ENCODE measurements around the gene GLDN. TPM values are rescaled to one million over a fixed set of nuclear protein-coding genes. Genes with fewer than 3 reads are reported as not detected.

GLDN gene
- total and polyA plus RNA-seq, 11 donors: 1.1 to 15.3 (median 10.3) TPM

GRCh38 chr15:51327081-51327480, 14.4 kb upstream of the GLDN start:
- WGBS, 4 donors: 97 to 100% (median 99%) methylated on average over 2 of the region's 2 CpGs
- TF ChIP-seq, protein P1, sequence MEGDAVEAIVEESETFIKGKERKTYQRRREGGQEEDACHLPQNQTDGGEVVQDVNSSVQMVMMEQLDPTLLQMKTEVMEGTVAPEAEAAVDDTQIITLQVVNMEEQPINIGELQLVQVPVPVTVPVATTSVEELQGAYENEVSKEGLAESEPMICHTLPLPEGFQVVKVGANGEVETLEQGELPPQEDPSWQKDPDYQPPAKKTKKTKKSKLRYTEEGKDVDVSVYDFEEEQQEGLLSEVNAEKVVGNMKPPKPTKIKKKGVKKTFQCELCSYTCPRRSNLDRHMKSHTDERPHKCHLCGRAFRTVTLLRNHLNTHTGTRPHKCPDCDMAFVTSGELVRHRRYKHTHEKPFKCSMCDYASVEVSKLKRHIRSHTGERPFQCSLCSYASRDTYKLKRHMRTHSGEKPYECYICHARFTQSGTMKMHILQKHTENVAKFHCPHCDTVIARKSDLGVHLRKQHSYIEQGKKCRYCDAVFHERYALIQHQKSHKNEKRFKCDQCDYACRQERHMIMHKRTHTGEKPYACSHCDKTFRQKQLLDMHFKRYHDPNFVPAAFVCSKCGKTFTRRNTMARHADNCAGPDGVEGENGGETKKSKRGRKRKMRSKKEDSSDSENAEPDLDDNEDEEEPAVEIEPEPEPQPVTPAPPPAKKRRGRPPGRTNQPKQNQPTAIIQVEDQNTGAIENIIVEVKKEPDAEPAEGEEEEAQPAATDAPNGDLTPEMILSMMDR (IDR thresholded peaks at IDR 0.05): no peak
- no peak for TF ChIP-seq POLR2A (IDR thresholded peaks at IDR 0.05)
- H3K4me1 ChIP-seq: peaks cover 0 to 35% (median 8%) of the 10 kb centered on the region in 12 donors
- no peaks in the 10 kb centered on the region for H3K36me3 ChIP-seq
- intact Hi-C loops (cut with DNase I): no loop called here
- H3K9me3 ChIP-seq: no peaks in the 10 kb centered on the region
- no peak overlapping the region for H3K4me3 ChIP-seq
- DNase-seq (no peak), ATAC-seq (no peak)
- H3K27me3 ChIP-seq: no peaks in the 10 kb centered on the region
- H3K27ac ChIP-seq: no peak overlapping the region

- no peaks in the 10 kb centered on the region for H3K27me3 ChIP-seq
- ATAC-seq (no peak), DNase-seq (no peak)
- TF ChIP-seq POLR2A (IDR thresholded peaks at IDR 0.05): no peak
- TF ChIP-seq, protein P1 (IDR thresholded peaks at IDR 0.05): no peak
- H3K4me3 ChIP-seq: no peak overlapping the region
- peaks cover 0 to 5% (median 0%) of the 10 kb centered on the region in 12 donors for H3K9me3 ChIP-seq
- no peaks in the 10 kb centered on the region for H3K36me3 ChIP-seq
- intact Hi-C loops (cut with DNase I): no loop called here
- 83 to 98% (median 94%) methylated on average over 4 of the region's 4 CpGs for WGBS, 4 donors
- H3K4me1 ChIP-seq: peaks cover 0 to 36% (median 10%) of the 10 kb centered on the region in 12 donors
- H3K27ac ChIP-seq: no peak overlapping the region
Observed at GRCh38 chr15:51328926-51329325, 12.5 kb upstream of the GLDN start.

DNA sequence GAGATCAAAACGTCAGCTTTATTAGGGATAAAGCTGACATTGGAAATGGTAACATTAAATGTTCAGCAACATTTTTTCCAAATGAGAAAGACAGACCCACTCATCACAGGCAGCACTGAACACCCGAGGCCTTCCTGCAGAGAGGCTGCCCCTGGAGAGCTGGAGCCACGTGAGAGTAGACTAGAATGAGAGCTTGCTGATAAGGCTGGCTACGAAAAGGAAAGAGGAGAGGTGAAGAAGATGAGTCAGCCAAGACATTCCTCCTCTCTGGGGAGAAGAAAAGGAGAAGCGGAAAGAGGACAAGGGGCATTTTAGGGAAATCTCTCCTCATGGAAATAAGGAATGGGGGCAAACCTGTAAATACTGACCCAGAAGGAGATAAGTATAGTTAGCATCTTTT, 10.3 kb upstream of the GLDN start:
- no peaks in the 10 kb centered on the region for H3K27me3 ChIP-seq
- H3K36me3 ChIP-seq: no peaks in the 10 kb centered on the region
- H3K4me1 ChIP-seq: peaks cover 0 to 58% (median 24%) of the 10 kb centered on the region in 12 donors
- WGBS, 4 donors: 37 to 52% (median 39%) methylated on average over 5 of the region's 5 CpGs
- TF ChIP-seq, protein P1 (IDR thresholded peaks at IDR 0.05): no peak
- no peak for TF ChIP-seq POLR2A (IDR thresholded peaks at IDR 0.05)
- DNase-seq (no peak), ATAC-seq (no peak)
- H3K27ac ChIP-seq: no peak overlapping the region
- peaks cover 0 to 5% (median 0%) of the 10 kb centered on the region in 12 donors for H3K9me3 ChIP-seq
- intact Hi-C loops (cut with DNase I): loop anchor here in 1 of 10 donors (5.0 kb wide), 1 partner anchor 44 kb away; no protein-coding TSS in a partner anchor
- H3K4me3 ChIP-seq: no peak overlapping the region

DNA sequence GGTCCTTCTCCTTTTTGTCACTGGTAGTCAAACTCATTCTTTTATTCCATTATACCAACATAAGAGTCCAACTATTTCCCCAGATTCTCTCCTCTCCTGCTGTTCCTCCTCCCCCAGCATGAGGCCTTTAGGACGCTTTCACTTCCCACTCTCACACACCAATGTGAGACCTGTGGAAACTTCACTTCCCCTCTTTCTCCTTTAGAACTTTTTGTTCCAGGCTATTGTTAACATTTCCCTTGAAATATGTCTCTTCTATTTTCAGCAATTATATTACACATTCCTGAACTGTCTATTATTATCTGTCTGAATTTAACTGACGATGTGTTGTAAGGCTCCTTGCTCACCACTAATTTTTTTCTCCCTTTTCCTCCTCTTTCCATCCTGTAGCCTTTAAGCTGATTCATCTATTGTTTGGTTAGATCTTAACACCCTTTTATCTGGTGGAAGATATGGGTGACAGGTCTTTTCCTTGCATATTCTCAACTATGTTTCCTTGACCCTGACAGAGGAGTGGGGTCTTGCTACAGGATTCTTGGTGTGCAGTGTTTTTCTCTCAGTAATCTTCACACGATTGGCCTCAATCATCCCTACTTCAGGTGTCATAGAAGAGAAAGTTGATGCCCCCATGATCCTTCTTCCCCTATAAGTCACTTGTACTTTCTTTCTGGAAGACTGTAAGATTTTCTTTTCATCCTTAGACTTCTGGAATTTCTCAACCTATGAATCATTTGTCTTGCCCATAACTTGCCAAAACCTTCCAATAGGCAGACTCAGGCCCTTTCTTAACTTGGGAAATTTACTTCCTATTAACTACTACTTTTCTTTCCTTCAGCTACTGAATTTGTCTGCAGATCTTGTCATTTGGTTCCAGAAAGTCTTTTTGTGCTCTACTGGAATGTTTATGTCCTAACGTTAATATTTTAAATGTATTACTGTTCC, 9.0 kb upstream of the GLDN start:
- Histone ChIP-seq H3K4me1 (peaks cover 0 to 66% (median 34%) of the 10 kb centered on the region in 12 donors), H3K9me3 (peaks cover 0 to 5% (median 0%) of the 10 kb centered on the region in 12 donors), H3K27me3 (no peaks in the 10 kb centered on the region), H3K27ac (peak overlapping the region in 2 of 12 donors; percentile 5 to 19), H3K4me3 (no peak overlapping the region), H3K36me3 (no peaks in the 10 kb centered on the region)
- ATAC-seq (peak in 2 of 4 donors; percentile 40 to 60), DNase-seq (no peak)
- intact Hi-C loops (cut with DNase I): loop anchor here in 1 of 10 donors (5.0 kb wide), 1 partner anchor 45 kb away; no protein-coding TSS in a partner anchor
- no peak for TF ChIP-seq POLR2A (IDR thresholded peaks at IDR 0.05)
- TF ChIP-seq, protein P1 (IDR thresholded peaks at IDR 0.05): no peak
- 61 to 71% (median 67%) methylated on average over 4 of the region's 4 CpGs for WGBS, 4 donors
